ENCODE results near the gene CLEC10A.

The CLEC10A gene

GRCh38 chr17:7120123-7120522 is 40.1 kb upstream of the CLEC10A start:
- TF ChIP-seq ZFX (IDR thresholded peaks at IDR 0.05; ENCODE audit: borderline replicate concordance) (no peak), CTCF (IDR thresholded peaks at IDR 0.05) (no peak)
- H3K27ac ChIP-seq, result no peak overlapping the region

GRCh38 chr17:7119314-7119713 is 39.3 kb upstream of the CLEC10A start:
- H3K27ac ChIP-seq, result no peak overlapping the region
- TF ChIP-seq CTCF (IDR thresholded peaks at IDR 0.05), result no peak
- TF ChIP-seq ZFX (IDR thresholded peaks at IDR 0.05; ENCODE audit: borderline replicate concordance), result no peak

GRCh38 chr17:7114875-7115614 is 35.0 kb upstream of the CLEC10A start:
- H3K27ac ChIP-seq, result no peak overlapping the region
- TF ChIP-seq ZFX (IDR thresholded peaks at IDR 0.05; ENCODE audit: borderline replicate concordance) (no peak), CTCF (IDR thresholded peaks at IDR 0.05) (no peak)

- no peak for TF ChIP-seq ZFX (IDR thresholded peaks at IDR 0.05; ENCODE audit: borderline replicate concordance)
- no peak for TF ChIP-seq CTCF (IDR thresholded peaks at IDR 0.05)
- no peak within 1 kb of the TSS for H3K27ac ChIP-seq
These were observed 34.3 kb upstream of the CLEC10A start, which contains the start of gene ASGR2 for GRCh38 chr17:7114241-7114874. Gene ASGR2 (minus strand): TSS chr17:7114822. CDS start chr17:7114240, 582 bp downstream.

- no peak overlapping the region for H3K27ac ChIP-seq
- TF ChIP-seq CTCF (IDR thresholded peaks at IDR 0.05) (no peak), ZFX (IDR thresholded peaks at IDR 0.05; ENCODE audit: borderline replicate concordance) (no peak)
These were observed 33.4 kb upstream of the CLEC10A start for GRCh38 chr17:7113273-7114071.

- H3K27ac ChIP-seq, result no peak overlapping the region
- TF ChIP-seq ZFX (IDR thresholded peaks at IDR 0.05; ENCODE audit: borderline replicate concordance), result no peak
- TF ChIP-seq CTCF (IDR thresholded peaks at IDR 0.05), result no peak
These were observed 32.6 kb upstream of the CLEC10A start for GRCh38 chr17:7112510-7113108.
